WTC11 (cell line): Measurements from ENCODE around the gene AGPAT3. TPM values are rescaled to one million over a fixed set of nuclear protein-coding genes. Genes with fewer than 3 reads are reported as not detected.

Source experiments
- ATAC-seq: fragments of 200-7000 bp; cut with Tn5 transposase; 2 replicates; pipeline ENCODE4 v1.10.0; 2021; ENCODE audit warnings: mild to moderate bottlenecking, moderate library complexity
- CTCF ChIA-PET: fragments of 300-600 bp; sonication (Branson Sonifier 250); formaldehyde crosslinking; loops from one replicate; lab custom pipeline; 2021; ENCODE audit warnings: antibody characterized with exemption; lab: Charles Lee
- POLR2A ChIA-PET: fragments of 350-600 bp; sonication (Branson Sonifier 250); formaldehyde crosslinking; loops from one replicate; lab custom pipeline; 2021; ENCODE audit warnings: antibody characterized with exemption; lab: Charles Lee
- DNase-seq: peaks from one replicate; pipeline ENCODE4 v3.0.0; 2021; ENCODE audit warnings: low spot score
- H3K27ac Mint-ChIP-seq: 2 replicates; pipeline ENCODE4 v1.8.0; 2021; ENCODE audit warnings: mixed read lengths
- H3K27me3 Mint-ChIP-seq: 2 replicates; pipeline ENCODE4 v1.8.0; 2021; ENCODE audit warnings: low read depth, mild to moderate bottlenecking, moderate library complexity, mixed read lengths
- H3K36me3 Mint-ChIP-seq: 2 replicates; pipeline ENCODE4 v1.8.0; 2021; ENCODE audit warnings: mixed read lengths
- H3K4me1 Mint-ChIP-seq: 2 replicates; pipeline ENCODE4 v1.8.0; 2022; ENCODE audit warnings: mixed read lengths
- H3K4me3 Mint-ChIP-seq: 2 replicates; pipeline ENCODE4 v1.8.0; 2021; ENCODE audit warnings: mild to moderate bottlenecking, moderate library complexity, mixed read lengths
- H3K9me3 Mint-ChIP-seq: 2 replicates; pipeline ENCODE4 v1.8.0; 2021; ENCODE audit warnings: mixed read lengths
- AFF4 ChIP-seq: sonication (generic); formaldehyde crosslinking; IDR thresholded peaks from 2 replicates; pipeline ENCODE4 v1.8.1; 2023; ENCODE audit warnings: mild to moderate bottlenecking, missing genetic modification reagents, borderline replicate concordance
- ATF2 ChIP-seq: sonication (generic); formaldehyde crosslinking; IDR thresholded peaks from 2 replicates; pipeline ENCODE4 v1.8.1; 2022; ENCODE audit warnings: low read depth, missing genetic modification reagents, borderline replicate concordance
- CDX4 ChIP-seq: fragments of 250-450 bp; sonication (Bioruptor Pico); IDR thresholded peaks from 2 replicates; pipeline ENCODE4 v1.9.0; 2021; ENCODE audit warnings: moderate library complexity, mild to moderate bottlenecking, inconsistent platforms, borderline replicate concordance
- CREB1 ChIP-seq: sonication (generic); formaldehyde crosslinking; IDR thresholded peaks from 2 replicates; pipeline ENCODE4 v1.8.0; 2023; ENCODE audit warnings: mild to moderate bottlenecking, missing genetic modification reagents
- CTCF ChIP-seq: fragments of 200-600 bp; IDR thresholded peaks from 2 replicates; pipeline ENCODE4 v1.8.0; 2022; ENCODE audit warnings: antibody characterized with exemption
- ERG ChIP-seq: fragments of 250-450 bp; sonication (Bioruptor Pico); IDR thresholded peaks from 2 replicates; pipeline ENCODE4 v1.8.0; 2021; ENCODE audit warnings: mild to moderate bottlenecking
- ETV6 ChIP-seq: sonication (generic); formaldehyde crosslinking; IDR thresholded peaks from 2 replicates; pipeline ENCODE4 v1.8.1; 2022; ENCODE audit warnings: mild to moderate bottlenecking, missing genetic modification reagents
- GABPB1 ChIP-seq: sonication (generic); formaldehyde crosslinking; IDR thresholded peaks from 2 replicates; pipeline ENCODE4 v1.8.1; 2023; ENCODE audit warnings: mild to moderate bottlenecking, missing genetic modification reagents
- NR2C2 ChIP-seq: sonication (generic); formaldehyde crosslinking; IDR thresholded peaks from 2 replicates; pipeline ENCODE4 v1.8.0; 2022; ENCODE audit warnings: mild to moderate bottlenecking, missing genetic modification reagents
- RORB ChIP-seq: fragments of 250-450 bp; sonication (Bioruptor Pico); IDR thresholded peaks from 2 replicates; pipeline ENCODE4 v1.9.0; 2021; ENCODE audit warnings: mild to moderate bottlenecking
- SMAD3 ChIP-seq: sonication (generic); formaldehyde crosslinking; IDR thresholded peaks from 2 replicates; pipeline ENCODE4 v1.8.0; 2022; ENCODE audit warnings: missing genetic modification reagents, mild to moderate bottlenecking, borderline replicate concordance
- STAT6 ChIP-seq: sonication (generic); formaldehyde crosslinking; conservative IDR thresholded peaks from 2 replicates; pipeline ENCODE4 v1.8.1; 2023; ENCODE audit warnings: mild to moderate bottlenecking, low read depth, missing genetic modification reagents, moderate library complexity
- total RNA-seq: library from RNA; stranded (reverse); gene quantifications from 3 replicates; pipeline ENCODE4 v1.2.3, GENCODE V29; 2021

AGPAT3 gene
- total RNA-seq, 1 experiment from 2014 or later, result 5.6 TPM

- TF ChIP-seq AFF4 (CRISPR knock-in tag) (no peak), NR2C2 (no peak), ERG (CRISPR knock-in tag) (no peak), CREB1 (CRISPR knock-in tag) (no peak), STAT6 (CRISPR knock-in tag) (no peak), CTCF (no peak)
These were observed 39.6 kb upstream of the AGPAT3 start (continued) for GRCh38 chr21:43825242-43825935.

- 0 out of 2 replicates have a peak, but pooled peaks have one; percentile 18 for TF ChIP-seq GABPB1
- no peak for TF ChIP-seq ATF2 (CRISPR knock-in tag)
- TF ChIP-seq SMAD3 (CRISPR knock-in tag), result no peak
- TF ChIP-seq, all 79 proteins: peak for 1
- no peaks in the 10 kb centered on the region for H3K9me3 Mint-ChIP-seq
- H3K4me3 Mint-ChIP-seq, result no peak overlapping the region
- DNase-seq (peak; percentile 54), ATAC-seq (peak; percentile 73)
- POLR2A ChIA-PET, result no interaction called here
- CTCF ChIA-PET, result interaction anchor here (0.6 to 3.0 kb wide), 10 partner anchors 8 to 147 kb away, joined by 3 to 15 read pairs (median 4); no protein-coding TSS in a partner anchor
- H3K4me1 Mint-ChIP-seq, result peaks cover 7% of the 10 kb centered on the region
- no peaks in the 10 kb centered on the region for H3K27me3 Mint-ChIP-seq
- H3K27ac Mint-ChIP-seq, result peak overlapping the region; percentile 78
- no peaks in the 10 kb centered on the region for H3K36me3 Mint-ChIP-seq
These were observed 38.9 kb upstream of the AGPAT3 start for GRCh38 chr21:43825936-43826622.

GRCh38 chr21:43826623-43826974 is 38.4 kb upstream of the AGPAT3 start:
- Mint-ChIP-seq H3K27ac (peak overlapping the region; percentile 78), H3K4me3 (no peak overlapping the region), H3K27me3 (no peaks in the 10 kb centered on the region), H3K9me3 (no peaks in the 10 kb centered on the region)
- POLR2A ChIA-PET, result no interaction called here
- TF ChIP-seq CDX4 (CRISPR knock-in tag), result no peak
- TF ChIP-seq RORB (CRISPR knock-in tag), result no peak
- TF ChIP-seq ETV6, result no peak
- TF ChIP-seq, all 79 proteins: peak for 0
- peaks cover 7% of the 10 kb centered on the region for H3K4me1 Mint-ChIP-seq
- no peaks in the 10 kb centered on the region for H3K36me3 Mint-ChIP-seq
- CTCF ChIA-PET, result interaction anchor here (1.1 to 3.0 kb wide), 6 partner anchors 10 to 115 kb away, joined by 4 to 15 read pairs (median 5); no protein-coding TSS in a partner anchor
- DNase-seq (no peak), ATAC-seq (peak; percentile 25)
